ENCODE results near the gene LCA5L. TPM values are rescaled to one million over a fixed set of nuclear protein-coding genes. Genes with fewer than 3 reads are reported as not detected.
"Not testable (repeated sequence)": the region's sequence is repeated elsewhere in the genome, so short reads cannot be mapped to it uniquely, and the experiment has no call there.

LCA5L gene
- total RNA-seq, 4 donors from 2014 or later = 0.26 to 4.1 (median 2.2) TPM; not detected in 1

GRCh38 chr21:39377444-39378050, 68.0 kb downstream of the LCA5L start:
- intact Hi-C loops (cut with DNase I; ENCODE audit: low total_unique reads) = no loop called here
- no peak for DNase-seq
- Histone ChIP-seq H3K9me3 (no peaks in the 10 kb centered on the region), H3K36me3 (no peaks in the 10 kb centered on the region), H3K27me3 (no peaks in the 10 kb centered on the region), H3K27ac (no peak overlapping the region), H3K4me3 (no peak overlapping the region), H3K4me1 (peaks cover 0 to 6% of the 10 kb centered on the region in 2 donors)
- TF ChIP-seq CTCF (IDR thresholded peaks at IDR 0.05) (no peak), POLR2A (IDR thresholded peaks at IDR 0.05) (no peak)

GRCh38 chr21:39375446-39375845, 70.1 kb downstream of the LCA5L start:
- intact Hi-C loops (cut with DNase I; ENCODE audit: low total_unique reads) = no loop called here
- DNase-seq = no peak

GRCh38 chr21:39374046-39374445, 71.5 kb downstream of the LCA5L start:
- Histone ChIP-seq H3K27ac (no peak overlapping the region), H3K36me3 (no peaks in the 10 kb centered on the region), H3K4me3 (no peak overlapping the region), H3K27me3 (no peaks in the 10 kb centered on the region), H3K9me3 (no peaks in the 10 kb centered on the region), H3K4me1 (no peaks in the 10 kb centered on the region)
- DNase-seq = no peak
- TF ChIP-seq POLR2A (IDR thresholded peaks at IDR 0.05) (no peak), CTCF (IDR thresholded peaks at IDR 0.05) (no peak)
- intact Hi-C loops (cut with DNase I; ENCODE audit: low total_unique reads) = no loop called here

More at GRCh38 chr21:39375446-39375845, 70.1 kb downstream of the LCA5L start:
- H3K4me1 ChIP-seq = no peaks in the 10 kb centered on the region
- H3K9me3 ChIP-seq = no peaks in the 10 kb centered on the region
- TF ChIP-seq POLR2A (IDR thresholded peaks at IDR 0.05) = no peak
- TF ChIP-seq CTCF (IDR thresholded peaks at IDR 0.05) = no peak
- H3K4me3 ChIP-seq = no peak overlapping the region
- no peaks in the 10 kb centered on the region for H3K36me3 ChIP-seq
- no peaks in the 10 kb centered on the region for H3K27me3 ChIP-seq
- no peak overlapping the region for H3K27ac ChIP-seq

DNA sequence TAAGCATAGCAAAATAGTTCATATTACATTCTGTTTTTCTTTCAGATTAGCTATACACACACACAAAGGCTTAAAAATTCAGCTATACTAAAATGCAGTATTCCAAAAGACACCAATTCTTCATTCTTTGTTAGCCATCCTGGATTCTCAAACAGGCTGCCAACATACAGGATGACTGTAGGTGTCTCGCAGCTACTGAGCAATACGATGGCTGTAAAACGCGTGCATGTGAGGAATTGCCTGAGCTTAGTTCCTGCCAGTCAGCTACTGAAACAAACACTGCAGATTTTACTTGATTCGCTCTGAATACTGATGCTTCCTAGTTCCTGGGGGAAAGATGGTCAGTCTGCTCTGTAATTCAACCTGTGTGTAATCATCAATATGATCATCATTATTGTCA, 71.9 kb downstream of the LCA5L start:
- Histone ChIP-seq H3K4me3 (no peak overlapping the region), H3K27me3 (no peaks in the 10 kb centered on the region), H3K36me3 (no peaks in the 10 kb centered on the region), H3K9me3 (no peaks in the 10 kb centered on the region), H3K27ac (no peak overlapping the region), H3K4me1 (no peaks in the 10 kb centered on the region)
- no peak for TF ChIP-seq CTCF (IDR thresholded peaks at IDR 0.05)
- TF ChIP-seq POLR2A (IDR thresholded peaks at IDR 0.05) = no peak
- no peak for DNase-seq
- intact Hi-C loops (cut with DNase I; ENCODE audit: low total_unique reads) = no loop called here

DNA sequence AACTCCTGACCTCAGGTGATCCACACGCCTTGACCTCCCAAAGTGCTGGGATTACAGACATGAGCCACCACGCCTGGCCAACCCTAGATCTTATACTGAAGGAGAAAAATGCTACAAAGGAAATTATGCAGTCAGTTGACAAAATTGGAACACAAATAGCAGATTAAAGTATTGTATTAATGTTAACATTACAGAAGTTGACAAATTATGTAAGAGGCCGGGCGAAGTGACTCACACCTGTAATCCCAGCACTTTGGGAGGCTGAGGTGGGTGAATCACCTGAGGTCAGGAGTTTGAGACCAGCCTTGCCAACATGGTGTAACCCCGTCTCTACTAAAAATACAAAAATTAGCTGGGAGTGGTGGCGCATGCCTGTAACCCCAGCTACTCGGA, 75.7 kb downstream of the LCA5L start:
- H3K36me3 ChIP-seq; H3K9me3 ChIP-seq; H3K27me3 ChIP-seq; DNase-seq; H3K4me1 ChIP-seq; H3K27ac ChIP-seq; H3K4me3 ChIP-seq; intact Hi-C loops (cut with DNase I; ENCODE audit: low total_unique reads): not testable (repeated sequence)

GRCh38 chr21:39367783-39368182, 77.8 kb downstream of the LCA5L start:
- no peaks in the 10 kb centered on the region for H3K36me3 ChIP-seq
- no peaks in the 10 kb centered on the region for H3K4me1 ChIP-seq
- no peak for DNase-seq
- intact Hi-C loops (cut with DNase I; ENCODE audit: low total_unique reads) = no loop called here
- no peak overlapping the region for H3K4me3 ChIP-seq
- TF ChIP-seq CTCF (IDR thresholded peaks at IDR 0.05) (no peak), POLR2A (IDR thresholded peaks at IDR 0.05) (no peak)
- no peaks in the 10 kb centered on the region for H3K9me3 ChIP-seq
- no peaks in the 10 kb centered on the region for H3K27me3 ChIP-seq
- H3K27ac ChIP-seq = no peak overlapping the region

All from uterus (tissue), 4 donors.